ENCODE data around the gene ZNF425. TPM values are rescaled to one million over a fixed set of nuclear protein-coding genes. Genes with fewer than 3 reads are reported as not detected.

Gene ZNF425
- total and polyA plus RNA-seq, 8 donors, result under 0.01 to 6.1 (median 1.2) TPM; not detected in 1

GRCh38 chr7:149130572-149131198, 4.6 kb upstream of the ZNF425 start:
- H3K36me3 ChIP-seq, result peaks cover 0 to 38% (median 29%) of the 10 kb centered on the region in 4 donors
- no peak overlapping the region for H3K27ac ChIP-seq
- intact Hi-C loops (cut with DNase I; ENCODE audit: low total_unique reads), result no loop called here
- no peaks in the 10 kb centered on the region for H3K27me3 ChIP-seq
- peaks cover 1 to 9% (median 7%) of the 10 kb centered on the region in 4 donors for H3K4me1 ChIP-seq
- DNase-seq, result no peak
- TF ChIP-seq EP300 (IDR thresholded peaks at IDR 0.05), result no peak
- no peak for TF ChIP-seq POLR2A (IDR thresholded peaks at IDR 0.05)
- no peak for TF ChIP-seq POLR2AphosphoS5 (IDR thresholded peaks at IDR 0.05)
- TF ChIP-seq CTCF (IDR thresholded peaks at IDR 0.05), result no peak
- 95 to 100% (median 96%) methylated on average over 5 of the region's 5 CpGs for WGBS, 5 donors
- peaks cover 4 to 12% (median 7%) of the 10 kb centered on the region in 4 donors for H3K9me3 ChIP-seq
- H3K4me3 ChIP-seq, result no peak overlapping the region

DNA sequence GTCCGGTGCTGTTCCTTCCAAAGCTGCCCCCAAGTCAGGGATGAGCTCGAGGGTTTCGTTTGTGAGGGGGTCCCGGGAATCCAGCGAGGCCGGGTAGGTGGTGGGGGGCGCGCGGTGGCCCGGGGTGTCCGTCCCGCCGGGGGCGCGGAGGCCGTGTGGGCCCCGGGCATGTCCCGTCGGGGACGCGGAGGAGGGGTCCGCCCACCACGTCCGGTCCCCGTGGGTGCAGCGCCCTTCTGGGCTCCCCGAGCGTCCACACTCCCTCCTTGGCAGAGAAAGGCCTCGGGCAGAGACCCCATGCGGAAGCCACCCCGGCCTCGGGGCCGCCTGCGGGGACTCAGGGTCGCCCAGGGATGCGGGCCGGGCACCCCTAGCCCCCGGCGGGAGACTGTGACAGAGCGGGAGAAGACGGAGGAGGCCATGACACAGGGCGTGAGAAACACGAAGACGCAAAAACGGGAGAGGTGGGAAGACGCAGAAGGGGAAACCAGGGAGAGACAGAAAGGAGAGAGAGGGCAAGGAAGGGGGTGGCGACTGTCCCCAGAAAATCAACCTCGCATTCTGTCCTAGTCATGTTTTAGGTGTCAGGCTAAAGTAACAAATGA, 640 bp upstream of the ZNF425 start:
- intact Hi-C loops (cut with DNase I; ENCODE audit: low total_unique reads), result no loop called here
- 0 to 1% (median 1%) methylated on average over 22 to 47 of the region's 48 CpGs for WGBS, 5 donors
- TF ChIP-seq CTCF (IDR thresholded peaks at IDR 0.05) (no peak), POLR2A (IDR thresholded peaks at IDR 0.05) (no peak), EP300 (IDR thresholded peaks at IDR 0.05) (no peak), POLR2AphosphoS5 (IDR thresholded peaks at IDR 0.05) (no peak)
- peaks cover 6 to 24% (median 17%) of the 10 kb centered on the region in 4 donors for H3K4me1 ChIP-seq
- no peaks in the 10 kb centered on the region for H3K27me3 ChIP-seq
- H3K4me3 ChIP-seq, result peak overlapping the region; percentile 86 to 97 (median 93)
- peak overlapping the region; percentile 94 to 97 (median 94) for H3K27ac ChIP-seq
- H3K9me3 ChIP-seq, result peaks cover 4 to 12% (median 7%) of the 10 kb centered on the region in 4 donors
- DNase-seq, result peak; percentile 46 to 82
- H3K36me3 ChIP-seq, result peaks cover 0 to 24% (median 22%) of the 10 kb centered on the region in 4 donors

DNA sequence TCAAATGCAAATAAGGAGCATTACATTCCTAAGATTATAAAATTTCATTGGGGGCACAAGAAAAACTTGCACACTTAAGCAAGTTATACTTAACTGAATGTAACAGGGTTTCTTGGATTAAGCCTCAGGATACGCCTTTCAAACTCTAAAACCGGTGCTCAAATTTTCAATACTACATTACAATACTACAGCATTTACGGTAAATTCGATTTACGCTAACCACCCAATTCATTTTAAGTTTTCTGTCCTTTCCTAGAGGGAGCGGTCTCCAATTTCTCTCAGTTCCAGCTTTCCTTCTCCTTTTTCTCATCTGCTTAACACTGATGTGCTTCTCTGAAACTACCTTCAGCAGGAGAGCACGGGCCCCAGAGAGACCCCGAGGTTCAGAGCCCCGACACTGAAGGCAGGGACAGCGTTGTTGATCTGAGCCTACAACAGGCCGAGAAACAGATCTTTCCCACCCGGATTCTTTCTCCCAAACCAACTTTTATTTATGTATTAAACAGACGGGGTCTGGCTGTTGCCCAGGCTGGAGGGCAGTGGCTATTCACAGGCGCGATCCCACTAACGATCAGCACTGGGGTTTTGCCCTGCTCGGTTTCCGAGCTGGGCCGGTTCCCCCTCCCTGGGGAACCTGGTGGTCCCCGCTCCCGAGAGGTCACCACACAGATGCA, 798 bp downstream of the ZNF425 start:
- Histone ChIP-seq H3K36me3 (peaks cover 0 to 10% (median 10%) of the 10 kb centered on the region in 4 donors), H3K9me3 (peaks cover 0 to 2% (median under 1%) of the 10 kb centered on the region in 4 donors), H3K27ac (peak overlapping the region; percentile 94 to 97 (median 94)), H3K4me1 (peaks cover 6 to 24% (median 17%) of the 10 kb centered on the region in 4 donors), H3K27me3 (no peaks in the 10 kb centered on the region), H3K4me3 (peak overlapping the region; percentile 86 to 97 (median 93))
- TF ChIP-seq POLR2AphosphoS5 (IDR thresholded peaks at IDR 0.05) (no peak), POLR2A (IDR thresholded peaks at IDR 0.05) (no peak)
- WGBS, 5 donors, result 2 to 6% (median 4%) methylated on average over 12 to 21 of the region's 21 CpGs
- intact Hi-C loops (cut with DNase I; ENCODE audit: low total_unique reads), result no loop called here
- DNase-seq, result no peak

DNA sequence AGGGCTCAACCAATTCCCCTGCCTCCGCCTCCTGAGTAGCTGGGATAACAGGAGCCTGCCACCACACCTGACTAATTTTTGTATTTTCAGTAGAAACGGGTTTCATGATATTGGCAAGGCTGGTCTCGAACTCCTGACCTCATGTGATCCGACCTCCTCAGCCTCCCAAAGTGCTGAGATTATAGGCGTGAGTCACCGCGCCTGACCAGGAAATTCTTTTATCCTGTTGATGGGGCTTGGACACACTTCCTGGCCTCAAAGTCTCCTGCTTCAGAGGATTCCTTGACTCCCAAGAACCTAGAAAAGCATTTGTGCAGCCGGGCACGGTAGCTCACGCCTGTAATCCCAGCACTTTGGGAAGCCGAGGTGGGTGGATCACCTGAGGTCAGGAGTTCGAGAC, 16.2 kb downstream of the ZNF425 start:
- Histone ChIP-seq H3K27me3 (no peaks in the 10 kb centered on the region), H3K27ac (no peak overlapping the region), H3K4me3 (no peak overlapping the region), H3K9me3 (no peaks in the 10 kb centered on the region), H3K4me1 (no peaks in the 10 kb centered on the region), H3K36me3 (peaks cover 0 to 19% (median 5%) of the 10 kb centered on the region in 4 donors)
- intact Hi-C loops (cut with DNase I; ENCODE audit: low total_unique reads), result no loop called here
- DNase-seq, result no peak
- WGBS, 5 donors, result 89 to 96% (median 94%) methylated on average over 11 to 12 of the region's 12 CpGs
- TF ChIP-seq POLR2AphosphoS5 (IDR thresholded peaks at IDR 0.05) (no peak), POLR2A (IDR thresholded peaks at IDR 0.05) (no peak), EP300 (IDR thresholded peaks at IDR 0.05) (no peak), CTCF (IDR thresholded peaks at IDR 0.05) (no peak)

All from stomach (tissue), 9 donors.